K562 (cell line): ENCODE results near the gene PSMD8. TPM values are rescaled to one million over a fixed set of nuclear protein-coding genes. Genes with fewer than 3 reads are reported as not detected.

Experiments
- BCOR ChIP-seq: fragments of 450-650 bp; IDR thresholded peaks from 2 replicates; pipeline ENCODE4 v1.6.1; 2016
- CBFA2T3 ChIP-seq: fragments of 450-650 bp; IDR thresholded peaks from 2 replicates; pipeline ENCODE4 v1.6.1; 2017
- CBX1 ChIP-seq: sonication (generic); IDR thresholded peaks from 2 replicates; pipeline ENCODE4 v1.6.1; 2016; ENCODE audit warnings: antibody characterized with exemption, low read depth, mild to moderate bottlenecking
- CHD2 ChIP-seq: IDR thresholded peaks from 2 replicates; pipeline ENCODE4 v1.6.1; 2011; ENCODE audit warnings: low read depth, low read length
- ELF2 ChIP-seq: fragments of 250-450 bp; sonication (Bioruptor Pico); IDR thresholded peaks from 2 replicates; pipeline ENCODE4 v1.5.0; 2021; ENCODE audit warnings: mild to moderate bottlenecking
- HDAC2 ChIP-seq: fragments of 450-650 bp; IDR thresholded peaks from 2 replicates; pipeline ENCODE4 v1.6.1; 2016; ENCODE audit warnings: mild to moderate bottlenecking
- IFI16 ChIP-seq: fragments of 250-450 bp; sonication (Bioruptor Pico); IDR thresholded peaks from 2 replicates; pipeline ENCODE4 v2.1.2; 2022; ENCODE audit warnings: mild to moderate bottlenecking, inconsistent platforms
- KDM1A ChIP-seq, 2 experiments: fragments of 450-650 bp; IDR thresholded peaks; 2 replicates each; pipeline ENCODE4 v1.6.1; 2016; ENCODE audit warnings: mild to moderate bottlenecking in 2 of 2
- KDM5B ChIP-seq: fragments of 200-600 bp; sonication (generic); IDR thresholded peaks from 2 replicates; pipeline ENCODE4 v1.6.1; 2012; ENCODE audit warnings: low read depth, mild to moderate bottlenecking, moderate library complexity, low read length, control low read depth, inconsistent platforms; ENCODE audit not compliant: insufficient replicate concordance
- MTA1 ChIP-seq: fragments of 450-650 bp; IDR thresholded peaks from 2 replicates; pipeline ENCODE4 v1.6.1; 2017; ENCODE audit warnings: borderline replicate concordance
- NCOA6 ChIP-seq: fragments of 450-650 bp; IDR thresholded peaks from 2 replicates; pipeline ENCODE4 v1.6.1; 2017; ENCODE audit warnings: mild to moderate bottlenecking
- POLR2A ChIP-seq: fragments of 450-650 bp; conservative IDR thresholded peaks from 2 replicates; pipeline ENCODE4 v1.6.1; 2016
- POLR2AphosphoS5 ChIP-seq: IDR thresholded peaks from 2 replicates; pipeline ENCODE4 v1.6.1; 2011; ENCODE audit warnings: mild to moderate bottlenecking, low read depth, low read length, moderate library complexity; ENCODE audit not compliant: control insufficient read depth, insufficient read depth
- RAD21 ChIP-seq, 2 experiments: fragments of 250-450 bp in 1 of 2; fragments of 450-650 bp in 1 of 2; sonication (Bioruptor Pico) in 1 of 2; formaldehyde crosslinking in 1 of 2; IDR thresholded peaks in 1 of 2; conservative IDR thresholded peaks in 1 of 2; 2 replicates each; pipeline versions ENCODE4 v1.4.0 to v1.8.0; 2020 to 2022; ENCODE audit warnings: mild to moderate bottlenecking in 2 of 2, moderate library complexity in 1 of 2
- RBM25 ChIP-seq: fragments of 200-400 bp; formaldehyde crosslinking; IDR thresholded peaks from 2 replicates; pipeline ENCODE4 v1.6.1; 2018; ENCODE audit warnings: low read length, low read depth, moderate library complexity; ENCODE audit not compliant: severe bottlenecking
- RCOR1 ChIP-seq, 2 experiments: IDR thresholded peaks; 2 replicates each; pipeline ENCODE4 v1.6.1; 2012; ENCODE audit warnings: low read depth in 2 of 2, low read length in 2 of 2, borderline replicate concordance in 1 of 2, improper control_type of control experiment in 1 of 2
- SMARCA5 ChIP-seq: fragments of 450-650 bp; IDR thresholded peaks from 2 replicates; pipeline ENCODE4 v1.6.1; 2016
- SRF ChIP-seq, 2 experiments: fragments of 250-450, 450-650 bp in 1 of 2; sonication (Bioruptor Pico) in 1 of 2; sonication (generic) in 1 of 2; formaldehyde crosslinking; IDR thresholded peaks; 2 replicates each; pipeline versions ENCODE4 v1.5.0 to v1.5.1; 2020 to 2022; ENCODE audit warnings: mild to moderate bottlenecking in 1 of 2, missing genetic modification reagents in 1 of 2
- ZFP36 ChIP-seq: fragments of 150-350 bp; IDR thresholded peaks from 2 replicates; pipeline ENCODE4 v1.6.1; 2018; ENCODE audit warnings: low read length, low read depth; ENCODE audit not compliant: partially characterized antibody
- ZNF184 ChIP-seq: sonication (generic); formaldehyde crosslinking; IDR thresholded peaks from 2 replicates; pipeline ENCODE4 v1.5.0; 2020; ENCODE audit warnings: missing genetic modification reagents
- ZNF263 ChIP-seq: sonication (generic); formaldehyde crosslinking; IDR thresholded peaks from 2 replicates; pipeline ENCODE4 v1.8.0; 2022; ENCODE audit warnings: mild to moderate bottlenecking, missing genetic modification reagents, borderline replicate concordance
- ZNF41 ChIP-seq: fragments of 250-450 bp; sonication (Bioruptor Pico); conservative IDR thresholded peaks from 2 replicates; pipeline ENCODE4 v1.4.0; 2020; ENCODE audit warnings: mild to moderate bottlenecking
- ZNF436 ChIP-seq: fragments of 250-450, 450-650 bp; sonication (Bioruptor Pico); formaldehyde crosslinking; IDR thresholded peaks from 2 replicates; pipeline ENCODE4 v1.7.0; 2020; ENCODE audit warnings: mild to moderate bottlenecking
- polyA plus RNA-seq, 8 experiments: library from polyadenylated mRNA; depleted of rRNA in 4 of 8; stranded (reverse) in 5 of 8; unstranded in 3 of 8; fragments of >200 nt; fragmentation: Nextera tagmentation in 2 of 8; fragmentation: Illumina TruSeq in 1 of 8; extraction: Ambion mirVana in 2 of 8; extraction: Trizol in 1 of 8; gene quantifications; 2 replicates each; pipeline versions ENCODE4 v1.2.1 to v1.2.3, GENCODE V29; 2011 to 2014; ENCODE audit warnings: inconsistent platforms in 1 of 8, missing spikeins in 1 of 8
- total RNA-seq, 7 experiments: library from RNA; depleted of rRNA in 6 of 7; stranded (reverse); fragments of >200 nt in 6 of 7; fragmentation: Illumina TruSeq in 2 of 7; extraction: Trizol in 2 of 7; gene quantifications; 2 replicates each; pipeline versions ENCODE4 v1.2.1 to v1.2.3, GENCODE V29; 2011 to 2021; ENCODE audit warnings: low replicate concordance in 1 of 7

The PSMD8 gene
- total and polyA plus RNA-seq, 9 of the 15 experiments (the other 6 are each of a cell fraction or from before 2014, with no cell fraction given) = 130 to 583 (median 315) TPM

GRCh38 chr19:38360839-38361631 is 13.3 kb upstream of the PSMD8 start (continued):
- TF ChIP-seq BCOR (peak; percentile 91), KDM1A (IDR thresholded peaks at IDR 0.05) (peak; percentile 46 to 78; a peak in 3 of 4 replicates), POLR2A (no peak), HDAC2 (0 out of 2 replicates have a peak, but pooled peaks have one; percentile 21), ZFP36 (peak; percentile 98), CBFA2T3 (no peak), ZNF436 (CRISPR knock-in tag) (peak; percentile 81), IFI16 (CRISPR knock-in tag) (no peak), CBX1 (0 out of 2 replicates have a peak, but pooled peaks have one; percentile 29), RAD21 (CRISPR knock-in tag; conservative IDR thresholded peaks at IDR 0.05 in 1 of 2, IDR thresholded peaks at IDR 0.05 in 1 of 2) (no peak), SRF (CRISPR knock-in tag; IDR thresholded peaks at IDR 0.05) (peak in 1 of 2 experiments; percentile 61; a peak in 1 of 4 replicates), ZNF263 (peak; percentile 95), ZNF184 (CRISPR knock-in tag) (no peak), ELF2 (no peak), MTA1 (no peak), POLR2AphosphoS5 (no peak), RCOR1 (IDR thresholded peaks at IDR 0.05; ENCODE audit: borderline replicate concordance in 1 of 2, low read depth in 2 of 2, low read length in 2 of 2) (0 out of 4 replicates have a peak, but pooled peaks of 1 of the 2 experiments have one; percentile 13), ZNF41 (CRISPR knock-in tag) (no peak), CHD2 (no peak), KDM5B (no peak), RBM25 (peak; percentile 70), SMARCA5 (0 out of 2 replicates have a peak, but pooled peaks have one; percentile 23), NCOA6 (no peak)
